ENCODE results near the gene PRKAG2. TPM values are rescaled to one million over a fixed set of nuclear protein-coding genes. Genes with fewer than 3 reads are reported as not detected.

Gene PRKAG2
- 34.2 and 36.3 TPM in 2 replicates for polyA plus RNA-seq (2013)

- Histone ChIP-seq H2AFZ (ENCODE audit: insufficient read depth, low read length, poor library complexity) (peak within 1 kb of the TSS; percentile 52), H3K18ac (ENCODE audit: low read length) (no peak within 1 kb of the TSS), H3K9me3 (ENCODE audit: insufficient read depth, low read depth, low read length) (peaks cover 3% of the 10 kb centered on the region), H3K79me1 (ENCODE audit: low read length) (peaks cover 2% of the 10 kb centered on the region), H3K14ac (ENCODE audit: low read length) (no peak within 1 kb of the TSS), H3K4me2 (ENCODE audit: low read length) (peak within 1 kb of the TSS; percentile 99), H4K8ac (ENCODE audit: low read depth, low read length) (no peak within 1 kb of the TSS), H3K4me1 (ENCODE audit: control insufficient read depth in 1 of 2, insufficient read depth in 2 of 2, low read length in 2 of 2) (peaks cover 14 to 21% of the 10 kb centered on the region in 2 experiments), H2AK5ac (ENCODE audit: low read length) (no peak within 1 kb of the TSS), H3K27me3 (ENCODE audit: insufficient read depth, low read length) (peaks cover 32% of the 10 kb centered on the region), H3K23ac (ENCODE audit: low read length) (no peak within 1 kb of the TSS), H2BK120ac (ENCODE audit: insufficient read depth, low read length, poor library complexity) (no peak within 1 kb of the TSS), H3K9ac (ENCODE audit: low read length) (no peak within 1 kb of the TSS), H3K4me3 (ENCODE audit: low read depth, low read length) (peak within 1 kb of the TSS; percentile 71), H4K91ac (ENCODE audit: low read depth, low read length) (no peak within 1 kb of the TSS), H3K36me3 (ENCODE audit: control insufficient read depth in 1 of 2, insufficient read depth in 2 of 2, low read length in 2 of 2) (no peaks in the 10 kb centered on the region), H3K79me2 (ENCODE audit: control insufficient read depth, insufficient read depth, low read length, poor library complexity) (no peaks in the 10 kb centered on the region), H3K4ac (ENCODE audit: low read depth, low read length) (no peak within 1 kb of the TSS), H2BK5ac (ENCODE audit: low read depth, low read length, poor library complexity) (no peak within 1 kb of the TSS), H3K27ac (ENCODE audit: low read depth, low read length) (no peak within 1 kb of the TSS), H2BK12ac (ENCODE audit: low read length) (no peak within 1 kb of the TSS), H4K12ac (ENCODE audit: low read depth, low read length) (no peak within 1 kb of the TSS)
- peak; percentile 19 to 48 for DNase-seq
- WGBS (ENCODE audit: extremely low coverage, insufficient coverage, insufficient read length): no CpG with 5 or more reads among the region's 95 CpGs
Measured at GRCh38 chr7:151876899-151877777, at the start of gene PRKAG2. Gene PRKAG2, minus strand, starts transcription at chr7:151877115. Its CDS starts 495 bp downstream, at chr7:151876620.

GRCh38 chr7:151926336-151926712 is 49.4 kb upstream of the PRKAG2 start:
- H3K36me3 ChIP-seq (ENCODE audit: control insufficient read depth in 1 of 2, insufficient read depth in 2 of 2, low read length in 2 of 2): no peaks in the 10 kb centered on the region
- no peak overlapping the region for H3K4me3 ChIP-seq (ENCODE audit: low read depth, low read length)
- WGBS (ENCODE audit: extremely low coverage, insufficient coverage, insufficient read length): no CpG with 5 or more reads among the region's 5 CpGs

GRCh38 chr7:151925446-151926335 is 48.8 kb upstream of the PRKAG2 start:
- H3K36me3 ChIP-seq (ENCODE audit: control insufficient read depth in 1 of 2, insufficient read depth in 2 of 2, low read length in 2 of 2): no peaks in the 10 kb centered on the region
- no peak overlapping the region for H2BK120ac ChIP-seq (ENCODE audit: insufficient read depth, low read length, poor library complexity)
- no CpG with 5 or more reads among the region's 22 CpGs for WGBS (ENCODE audit: extremely low coverage, insufficient coverage, insufficient read length)
- H2BK12ac ChIP-seq (ENCODE audit: low read length): no peak overlapping the region
- H3K4me3 ChIP-seq (ENCODE audit: low read depth, low read length): no peak overlapping the region
- no peak overlapping the region for H3K23ac ChIP-seq (ENCODE audit: low read length)
- no peak overlapping the region for H3K14ac ChIP-seq (ENCODE audit: low read length)
- H3K9ac ChIP-seq (ENCODE audit: low read length): no peak overlapping the region
- peaks cover 5 to 7% of the 10 kb centered on the region in 2 experiments for H3K4me1 ChIP-seq (ENCODE audit: control insufficient read depth in 1 of 2, insufficient read depth in 2 of 2, low read length in 2 of 2)
- no peak overlapping the region for H3K4me2 ChIP-seq (ENCODE audit: low read length)
- H2AK5ac ChIP-seq (ENCODE audit: low read length): no peak overlapping the region
- no peak overlapping the region for H4K12ac ChIP-seq (ENCODE audit: low read depth, low read length)
- H3K9me3 ChIP-seq (ENCODE audit: insufficient read depth, low read depth, low read length): no peaks in the 10 kb centered on the region
- H3K4ac ChIP-seq (ENCODE audit: low read depth, low read length): no peak overlapping the region
- H4K8ac ChIP-seq (ENCODE audit: low read depth, low read length): no peak overlapping the region
- H3K18ac ChIP-seq (ENCODE audit: low read length): no peak overlapping the region
- H4K91ac ChIP-seq (ENCODE audit: low read depth, low read length): no peak overlapping the region
- H3K27ac ChIP-seq (ENCODE audit: low read depth, low read length): no peak overlapping the region
- DNase-seq: peak in 1 of 2 donors; percentile 19
- no peaks in the 10 kb centered on the region for H3K79me2 ChIP-seq (ENCODE audit: control insufficient read depth, insufficient read depth, low read length, poor library complexity)
- H2BK5ac ChIP-seq (ENCODE audit: low read depth, low read length, poor library complexity): no peak overlapping the region
- H3K27me3 ChIP-seq (ENCODE audit: insufficient read depth, low read length): no peaks in the 10 kb centered on the region
- H2AFZ ChIP-seq (ENCODE audit: insufficient read depth, low read length, poor library complexity): no peak overlapping the region
- H3K79me1 ChIP-seq (ENCODE audit: low read length): no peaks in the 10 kb centered on the region

More at GRCh38 chr7:151926336-151926712, 49.4 kb upstream of the PRKAG2 start:
- Histone ChIP-seq H3K4ac (ENCODE audit: low read depth, low read length) (no peak overlapping the region), H3K27me3 (ENCODE audit: insufficient read depth, low read length) (no peaks in the 10 kb centered on the region), H3K4me2 (ENCODE audit: low read length) (no peak overlapping the region), H2BK120ac (ENCODE audit: insufficient read depth, low read length, poor library complexity) (no peak overlapping the region), H3K9me3 (ENCODE audit: insufficient read depth, low read depth, low read length) (no peaks in the 10 kb centered on the region), H2BK12ac (ENCODE audit: low read length) (no peak overlapping the region), H3K18ac (ENCODE audit: low read length) (no peak overlapping the region), H4K8ac (ENCODE audit: low read depth, low read length) (no peak overlapping the region), H3K79me2 (ENCODE audit: control insufficient read depth, insufficient read depth, low read length, poor library complexity) (no peaks in the 10 kb centered on the region), H3K23ac (ENCODE audit: low read length) (no peak overlapping the region), H3K79me1 (ENCODE audit: low read length) (no peaks in the 10 kb centered on the region), H2BK5ac (ENCODE audit: low read depth, low read length, poor library complexity) (no peak overlapping the region), H2AFZ (ENCODE audit: insufficient read depth, low read length, poor library complexity) (no peak overlapping the region), H3K4me1 (ENCODE audit: control insufficient read depth in 1 of 2, insufficient read depth in 2 of 2, low read length in 2 of 2) (peaks cover 6 to 8% of the 10 kb centered on the region in 2 experiments), H4K91ac (ENCODE audit: low read depth, low read length) (no peak overlapping the region), H3K27ac (ENCODE audit: low read depth, low read length) (no peak overlapping the region), H4K12ac (ENCODE audit: low read depth, low read length) (no peak overlapping the region), H2AK5ac (ENCODE audit: low read length) (no peak overlapping the region), H3K9ac (ENCODE audit: low read length) (no peak overlapping the region), H3K14ac (ENCODE audit: low read length) (no peak overlapping the region)
- DNase-seq: no peak

- Histone ChIP-seq H3K27ac (ENCODE audit: low read depth, low read length) (no peak overlapping the region), H3K4ac (ENCODE audit: low read depth, low read length) (no peak overlapping the region), H3K79me1 (ENCODE audit: low read length) (no peaks in the 10 kb centered on the region), H2AK5ac (ENCODE audit: low read length) (no peak overlapping the region), H2BK12ac (ENCODE audit: low read length) (no peak overlapping the region), H3K4me2 (ENCODE audit: low read length) (no peak overlapping the region), H4K12ac (ENCODE audit: low read depth, low read length) (no peak overlapping the region), H4K91ac (ENCODE audit: low read depth, low read length) (no peak overlapping the region), H3K79me2 (ENCODE audit: control insufficient read depth, insufficient read depth, low read length, poor library complexity) (no peaks in the 10 kb centered on the region), H3K4me3 (ENCODE audit: low read depth, low read length) (no peak overlapping the region), H2AFZ (ENCODE audit: insufficient read depth, low read length, poor library complexity) (no peak overlapping the region), H3K23ac (ENCODE audit: low read length) (no peak overlapping the region), H3K18ac (ENCODE audit: low read length) (no peak overlapping the region), H4K8ac (ENCODE audit: low read depth, low read length) (no peak overlapping the region), H3K36me3 (ENCODE audit: control insufficient read depth in 1 of 2, insufficient read depth in 2 of 2, low read length in 2 of 2) (no peaks in the 10 kb centered on the region), H3K27me3 (ENCODE audit: insufficient read depth, low read length) (no peaks in the 10 kb centered on the region), H2BK5ac (ENCODE audit: low read depth, low read length, poor library complexity) (no peak overlapping the region), H3K9me3 (ENCODE audit: insufficient read depth, low read depth, low read length) (no peaks in the 10 kb centered on the region), H3K14ac (ENCODE audit: low read length) (no peak overlapping the region), H3K9ac (ENCODE audit: low read length) (no peak overlapping the region), H3K4me1 (ENCODE audit: control insufficient read depth in 1 of 2, insufficient read depth in 2 of 2, low read length in 2 of 2) (no peaks in the 10 kb centered on the region), H2BK120ac (ENCODE audit: insufficient read depth, low read length, poor library complexity) (no peak overlapping the region)
- no peak for DNase-seq
- no CpG with 5 or more reads among the region's 8 CpGs for WGBS (ENCODE audit: extremely low coverage, insufficient coverage, insufficient read length)
Measured at GRCh38 chr7:151924508-151924907, 47.6 kb upstream of the PRKAG2 start.

All from trophoblast cell (in vitro differentiated cells and primary cell).